ENCODE measurements around the gene RBM39.
"Not testable (repeated sequence)": the region's sequence is repeated elsewhere in the genome, so short reads cannot be mapped to it uniquely, and the experiment has no call there.

The RBM39 gene

DNA sequence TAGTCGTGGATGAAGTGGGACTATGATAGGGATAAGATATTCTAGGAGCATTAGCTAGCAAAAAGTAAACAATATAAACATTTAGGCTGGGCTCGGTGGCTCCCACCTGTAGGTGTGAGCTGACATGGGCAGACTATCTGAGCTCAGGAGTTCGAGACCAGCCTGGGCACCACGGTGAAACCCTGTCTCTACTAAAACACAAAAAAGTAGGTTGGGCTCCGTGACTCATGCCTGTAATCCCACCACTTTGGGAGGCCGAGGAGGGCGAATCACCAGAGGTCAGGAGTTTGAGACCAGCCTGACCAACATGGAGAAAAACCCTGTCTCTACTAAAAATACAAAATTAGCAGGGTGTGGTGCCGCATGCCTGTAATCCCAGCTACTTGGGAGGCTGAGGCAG, 23.7 kb downstream of the RBM39 start:
- DNase-seq (ENCODE audit: low spot score); H2BK5ac ChIP-seq (ENCODE audit: low read length); H3K27ac ChIP-seq (replicated peaks; ENCODE audit: low read length); H3K79me1 ChIP-seq (ENCODE audit: low read depth, low read length); H3K4ac ChIP-seq (ENCODE audit: low read length); H3K9ac ChIP-seq (ENCODE audit: low read depth, low read length, poor library complexity); H3K27me3 ChIP-seq (ENCODE audit: control insufficient read depth in 3 of 3, insufficient read depth in 3 of 3, low read depth in 1 of 3, low read length in 3 of 3); H2BK12ac ChIP-seq (ENCODE audit: low read length); H3K18ac ChIP-seq (ENCODE audit: low read length); H2AK5ac ChIP-seq (ENCODE audit: low read depth, low read length); H2AFZ ChIP-seq (ENCODE audit: low read length); H2BK120ac ChIP-seq (ENCODE audit: low read depth, low read length); H3K9me3 ChIP-seq (replicated peaks in 1 of 2; ENCODE audit: control insufficient read depth in 2 of 2, insufficient read depth in 1 of 2, low read depth in 1 of 2, low read length in 2 of 2); H3K14ac ChIP-seq (ENCODE audit: low read length); H4K8ac ChIP-seq (ENCODE audit: low read depth, low read length); H3K4me3 ChIP-seq (ENCODE audit: low read length in 2 of 2); H3K23ac ChIP-seq (ENCODE audit: low read depth, low read length, poor library complexity); H4K91ac ChIP-seq (ENCODE audit: low read depth, low read length, poor library complexity); H3K4me2 ChIP-seq (ENCODE audit: insufficient read depth, low read length, poor library complexity, severe bottlenecking); H2BK15ac ChIP-seq (ENCODE audit: low read length); H3K4me1 ChIP-seq (ENCODE audit: control insufficient read depth in 2 of 2, insufficient read depth in 1 of 2, low read depth in 1 of 2, low read length in 2 of 2): not testable (repeated sequence)
- H3K36me3 ChIP-seq (replicated peaks in 1 of 2; ENCODE audit: control insufficient read depth in 2 of 2, insufficient read depth in 2 of 2, low read length in 2 of 2), result peaks cover 61 to 99% of the 10 kb centered on the region in 2 donors
- WGBS, 2 donors (ENCODE audit: extremely low coverage in 2 of 2, insufficient read length in 2 of 2, insufficient replicate concordance in 1 of 2), result no CpG with 5 or more reads among the region's 8 CpGs

DNA sequence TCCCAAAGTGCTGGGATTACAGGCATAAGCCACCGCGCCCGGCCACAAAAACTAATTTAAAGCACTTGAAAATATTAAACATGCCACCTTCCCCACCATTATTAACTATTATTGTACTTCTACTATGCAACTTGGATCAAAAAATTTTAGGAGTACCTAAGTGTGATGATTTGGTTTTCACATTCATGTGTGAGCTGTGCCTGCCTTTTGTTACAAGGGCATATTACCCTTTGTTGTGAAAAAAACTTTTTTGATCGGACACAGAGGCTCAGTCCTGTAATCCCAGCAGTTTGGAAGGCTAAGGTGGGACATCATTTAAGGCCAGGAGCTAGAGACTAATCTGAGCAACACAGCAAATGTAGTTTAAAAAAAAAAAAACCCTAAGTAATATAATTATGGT, 25.7 kb downstream of the RBM39 start:
- Histone ChIP-seq H3K27me3 (ENCODE audit: control insufficient read depth in 3 of 3, insufficient read depth in 3 of 3, low read depth in 1 of 3, low read length in 3 of 3) (no peaks in the 10 kb centered on the region), H3K36me3 (replicated peaks in 1 of 2; ENCODE audit: control insufficient read depth in 2 of 2, insufficient read depth in 2 of 2, low read length in 2 of 2) (peaks cover 59 to 100% of the 10 kb centered on the region in 2 donors), H2BK5ac (ENCODE audit: low read length) (no peak overlapping the region), H3K18ac (ENCODE audit: low read length) (no peak overlapping the region), H3K4me3 (ENCODE audit: low read length in 2 of 2) (no peak overlapping the region), H3K14ac (ENCODE audit: low read length) (no peak overlapping the region), H3K27ac (replicated peaks; ENCODE audit: low read length) (no peak overlapping the region), H3K79me1 (ENCODE audit: low read depth, low read length) (peaks cover 8% of the 10 kb centered on the region), H2BK15ac (ENCODE audit: low read length) (no peak overlapping the region), H2BK12ac (ENCODE audit: low read length) (no peak overlapping the region), H4K91ac (ENCODE audit: low read depth, low read length, poor library complexity) (no peak overlapping the region), H4K8ac (ENCODE audit: low read depth, low read length) (no peak overlapping the region), H3K4ac (ENCODE audit: low read length) (no peak overlapping the region), H3K9ac (ENCODE audit: low read depth, low read length, poor library complexity) (no peak overlapping the region), H2AFZ (ENCODE audit: low read length) (no peak overlapping the region), H3K9me3 (replicated peaks in 1 of 2; ENCODE audit: control insufficient read depth in 2 of 2, insufficient read depth in 1 of 2, low read depth in 1 of 2, low read length in 2 of 2) (no peaks in the 10 kb centered on the region), H2BK120ac (ENCODE audit: low read depth, low read length) (no peak overlapping the region), H3K4me1 (ENCODE audit: control insufficient read depth in 2 of 2, insufficient read depth in 1 of 2, low read depth in 1 of 2, low read length in 2 of 2) (no peaks in the 10 kb centered on the region), H3K23ac (ENCODE audit: low read depth, low read length, poor library complexity) (no peak overlapping the region), H2AK5ac (ENCODE audit: low read depth, low read length) (no peak overlapping the region), H3K4me2 (ENCODE audit: insufficient read depth, low read length, poor library complexity, severe bottlenecking) (no peak overlapping the region)
- DNase-seq (ENCODE audit: low spot score), result no peak
- no CpG with 5 or more reads among the region's 4 CpGs for WGBS, 2 donors (ENCODE audit: extremely low coverage in 2 of 2, insufficient read length in 2 of 2, insufficient replicate concordance in 1 of 2)

DNA sequence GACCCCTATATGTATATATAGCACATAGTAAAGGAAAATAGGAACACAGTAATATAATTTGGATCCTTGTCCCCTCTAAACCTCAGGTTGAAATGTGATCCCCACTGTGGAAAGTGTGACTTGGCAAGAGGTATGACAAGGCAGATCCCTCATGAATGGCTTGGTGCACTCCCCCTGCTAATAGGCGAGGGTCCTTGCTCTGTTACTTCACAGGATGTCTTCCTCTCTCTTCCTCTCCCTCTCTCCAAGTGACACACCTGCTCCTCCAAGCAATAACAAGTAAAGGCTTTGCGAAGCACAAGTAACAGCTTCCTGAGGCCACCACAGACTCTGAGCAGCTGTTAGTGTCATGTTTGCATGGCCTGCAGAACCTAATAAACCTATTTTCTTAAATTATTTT, 26.4 kb downstream of the RBM39 start:
- Histone ChIP-seq H2BK12ac (ENCODE audit: low read length) (no peak overlapping the region), H3K4me3 (ENCODE audit: low read length in 2 of 2) (no peak overlapping the region), H3K27ac (replicated peaks; ENCODE audit: low read length) (no peak overlapping the region), H3K18ac (ENCODE audit: low read length) (no peak overlapping the region), H3K36me3 (replicated peaks in 1 of 2; ENCODE audit: control insufficient read depth in 2 of 2, insufficient read depth in 2 of 2, low read length in 2 of 2) (peaks cover 54 to 100% of the 10 kb centered on the region in 2 donors), H2BK120ac (ENCODE audit: low read depth, low read length) (no peak overlapping the region), H2BK15ac (ENCODE audit: low read length) (no peak overlapping the region), H3K14ac (ENCODE audit: low read length) (no peak overlapping the region), H3K4me2 (ENCODE audit: insufficient read depth, low read length, poor library complexity, severe bottlenecking) (no peak overlapping the region), H3K4me1 (ENCODE audit: control insufficient read depth in 2 of 2, insufficient read depth in 1 of 2, low read depth in 1 of 2, low read length in 2 of 2) (no peaks in the 10 kb centered on the region), H4K91ac (ENCODE audit: low read depth, low read length, poor library complexity) (no peak overlapping the region), H3K79me1 (ENCODE audit: low read depth, low read length) (peaks cover 8% of the 10 kb centered on the region), H2AK5ac (ENCODE audit: low read depth, low read length) (no peak overlapping the region), H2AFZ (ENCODE audit: low read length) (no peak overlapping the region), H3K27me3 (ENCODE audit: control insufficient read depth in 3 of 3, insufficient read depth in 3 of 3, low read depth in 1 of 3, low read length in 3 of 3) (no peaks in the 10 kb centered on the region), H3K4ac (ENCODE audit: low read length) (no peak overlapping the region), H3K9me3 (replicated peaks in 1 of 2; ENCODE audit: control insufficient read depth in 2 of 2, insufficient read depth in 1 of 2, low read depth in 1 of 2, low read length in 2 of 2) (no peaks in the 10 kb centered on the region), H2BK5ac (ENCODE audit: low read length) (no peak overlapping the region), H3K9ac (ENCODE audit: low read depth, low read length, poor library complexity) (no peak overlapping the region), H4K8ac (ENCODE audit: low read depth, low read length) (no peak overlapping the region), H3K23ac (ENCODE audit: low read depth, low read length, poor library complexity) (no peak overlapping the region)
- no peak for DNase-seq (ENCODE audit: low spot score)
- no CpG with 5 or more reads among the region's 2 CpGs for WGBS, 2 donors (ENCODE audit: extremely low coverage in 2 of 2, insufficient read length in 2 of 2, insufficient replicate concordance in 1 of 2)

DNA sequence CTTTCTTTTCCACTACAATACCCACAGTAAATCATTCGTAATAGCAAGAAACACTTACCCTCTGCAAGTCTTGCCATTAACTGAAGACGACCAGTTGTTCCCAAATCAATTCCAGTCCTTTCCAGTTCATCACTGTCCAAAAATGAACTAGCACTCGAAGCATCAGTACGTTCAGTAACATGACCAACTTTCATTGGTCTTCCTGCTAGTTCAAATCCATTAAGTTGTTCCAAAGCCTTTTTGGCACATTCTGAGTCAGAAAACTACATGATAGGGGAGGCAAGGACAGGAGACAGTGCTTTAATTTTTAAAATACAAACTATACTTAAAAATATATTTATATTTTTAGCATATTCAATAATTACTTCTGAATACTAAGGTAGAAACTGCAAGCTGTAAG, 27.9 kb downstream of the RBM39 start:
- H3K36me3 ChIP-seq (replicated peaks in 1 of 2; ENCODE audit: control insufficient read depth in 2 of 2, insufficient read depth in 2 of 2, low read length in 2 of 2), result peaks cover 42 to 100% of the 10 kb centered on the region in 2 donors
- no peak overlapping the region for H3K4me2 ChIP-seq (ENCODE audit: insufficient read depth, low read length, poor library complexity, severe bottlenecking)
- H3K23ac ChIP-seq (ENCODE audit: low read depth, low read length, poor library complexity), result no peak overlapping the region
- H3K9me3 ChIP-seq (replicated peaks in 1 of 2; ENCODE audit: control insufficient read depth in 2 of 2, insufficient read depth in 1 of 2, low read depth in 1 of 2, low read length in 2 of 2), result no peaks in the 10 kb centered on the region
- no peaks in the 10 kb centered on the region for H3K27me3 ChIP-seq (ENCODE audit: control insufficient read depth in 3 of 3, insufficient read depth in 3 of 3, low read depth in 1 of 3, low read length in 3 of 3)
- no peak for DNase-seq (ENCODE audit: low spot score)
- H3K4me1 ChIP-seq (ENCODE audit: control insufficient read depth in 2 of 2, insufficient read depth in 1 of 2, low read depth in 1 of 2, low read length in 2 of 2), result peaks cover 0 to 12% of the 10 kb centered on the region in 2 donors
- no peak overlapping the region for H2BK12ac ChIP-seq (ENCODE audit: low read length)
- no peak overlapping the region for H2AFZ ChIP-seq (ENCODE audit: low read length)
- H2AK5ac ChIP-seq (ENCODE audit: low read depth, low read length), result no peak overlapping the region
- peaks cover 4% of the 10 kb centered on the region for H3K79me1 ChIP-seq (ENCODE audit: low read depth, low read length)
- H4K91ac ChIP-seq (ENCODE audit: low read depth, low read length, poor library complexity), result no peak overlapping the region
- no peak overlapping the region for H3K4me3 ChIP-seq (ENCODE audit: low read length in 2 of 2)
- H2BK15ac ChIP-seq (ENCODE audit: low read length), result no peak overlapping the region
- H4K8ac ChIP-seq (ENCODE audit: low read depth, low read length), result no peak overlapping the region
- no peak overlapping the region for H2BK120ac ChIP-seq (ENCODE audit: low read depth, low read length)
- H2BK5ac ChIP-seq (ENCODE audit: low read length), result no peak overlapping the region
- H3K4ac ChIP-seq (ENCODE audit: low read length), result no peak overlapping the region
- WGBS, 2 donors (ENCODE audit: extremely low coverage in 2 of 2, insufficient read length in 2 of 2, insufficient replicate concordance in 1 of 2), result no CpG with 5 or more reads among the region's 4 CpGs
- no peak overlapping the region for H3K18ac ChIP-seq (ENCODE audit: low read length)
- no peak overlapping the region for H3K27ac ChIP-seq (replicated peaks; ENCODE audit: low read length)
- no peak overlapping the region for H3K9ac ChIP-seq (ENCODE audit: low read depth, low read length, poor library complexity)
- no peak overlapping the region for H3K14ac ChIP-seq (ENCODE audit: low read length)
